Measurements from ENCODE around the gene SSR1.

SSR1 gene

DNA sequence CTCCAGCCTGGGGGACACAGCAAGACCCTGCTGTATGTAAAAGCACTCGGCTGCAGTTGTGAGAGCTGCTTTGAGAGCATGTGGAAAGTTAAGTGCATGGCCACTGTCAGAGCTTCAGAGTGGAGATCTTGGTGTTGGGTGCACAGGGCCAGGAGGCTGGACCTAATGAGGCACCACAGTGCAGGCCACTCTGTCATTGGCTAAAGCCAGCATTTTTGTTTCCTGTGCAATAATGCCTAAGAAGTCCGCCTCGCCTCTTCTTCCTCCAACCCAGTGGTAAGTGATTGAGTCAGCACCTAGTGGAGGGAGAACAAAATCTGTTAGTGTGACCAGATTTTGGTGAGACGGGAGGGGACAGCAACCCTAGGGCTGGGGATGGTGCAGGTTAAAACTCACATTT lies 60.6 kb downstream of the SSR1 start:
- Histone ChIP-seq H3K4me2 (peak overlapping the region in 6 of 11 experiments; percentile 25 to 98 (median 84); a peak in 10 of 22 replicates), H3K9ac (peak overlapping the region in 2 of 11 experiments; percentile 45 to 71; a peak in 2 of 22 replicates), H3K27ac (peak overlapping the region in 6 of 11 experiments; percentile 6 to 93 (median 50); a peak in 7 of 22 replicates), H4K20me1 (peaks cover 0 to 27% (median 6%) of the 10 kb centered on the region in 11 experiments; a peak in 8 of 22 replicates), H3K4me3 (no peak overlapping the region), H3K4me1 (peaks cover 56 to 98% (median 88%) of the 10 kb centered on the region in 10 experiments), H3K9me3 (replicated peaks in 1 of 11) (peaks cover 11 to 19% (median 16%) of the 10 kb centered on the region in 11 experiments; a peak in 21 of 22 replicates), H3K36me3 (peaks cover 37 to 53% (median 49%) of the 10 kb centered on the region in 11 experiments), H3K27me3 (no peaks in the 10 kb centered on the region)
- TF ChIP-seq Cebpa-rat (IDR thresholded peaks at IDR 0.05): no peak

DNA sequence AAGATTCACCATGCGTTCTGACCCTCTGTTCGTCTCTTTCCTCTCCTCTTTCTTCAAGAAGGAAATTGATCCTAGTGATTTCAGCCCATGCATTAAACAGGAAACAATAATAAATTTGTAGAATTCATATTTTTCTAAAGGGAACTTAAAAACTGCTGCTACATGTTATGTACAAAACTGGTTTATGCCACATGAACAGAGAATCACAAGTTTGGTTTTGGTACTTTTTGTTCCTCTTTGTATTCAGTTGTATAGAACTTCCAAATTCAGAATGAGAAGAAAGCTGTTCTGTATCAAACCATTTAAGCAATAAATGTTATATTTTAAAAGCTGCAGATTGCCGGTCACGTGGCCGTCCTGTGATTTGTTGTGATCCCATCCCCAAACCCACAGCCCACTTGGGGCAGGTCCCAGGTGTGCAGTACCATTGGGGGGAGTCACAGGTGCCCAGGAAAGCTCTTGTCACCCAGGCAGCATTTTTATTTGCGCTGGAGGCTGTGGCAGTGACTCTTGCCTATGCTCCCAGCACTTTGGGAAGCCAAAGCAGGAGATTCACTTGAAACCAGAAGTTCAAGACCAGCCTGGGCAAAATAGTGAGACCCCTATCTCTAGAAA lies 61.2 kb downstream of the SSR1 start:
- TF ChIP-seq Cebpa-rat (IDR thresholded peaks at IDR 0.05): no peak
- H3K27me3 ChIP-seq: no peaks in the 10 kb centered on the region
- peak overlapping the region in 2 of 11 experiments; percentile 45 to 71; a peak in 4 of 22 replicates for H3K9ac ChIP-seq
- no peak overlapping the region for H3K4me3 ChIP-seq
- peaks cover 56 to 91% (median 82%) of the 10 kb centered on the region in 10 experiments for H3K4me1 ChIP-seq
- peak overlapping the region in 8 of 11 experiments; percentile 25 to 98 (median 74); a peak in 12 of 22 replicates for H3K4me2 ChIP-seq
- H3K27ac ChIP-seq: peak overlapping the region in 6 of 11 experiments; percentile 15 to 93 (median 50); a peak in 6 of 22 replicates
- H3K36me3 ChIP-seq: peaks cover 44 to 59% (median 55%) of the 10 kb centered on the region in 11 experiments
- H3K9me3 ChIP-seq (replicated peaks in 1 of 11): peaks cover 9 to 13% (median 11%) of the 10 kb centered on the region in 11 experiments; a peak in 21 of 22 replicates
- H4K20me1 ChIP-seq: peaks cover 0 to 34% (median 7%) of the 10 kb centered on the region in 11 experiments; a peak in 8 of 22 replicates

DNA sequence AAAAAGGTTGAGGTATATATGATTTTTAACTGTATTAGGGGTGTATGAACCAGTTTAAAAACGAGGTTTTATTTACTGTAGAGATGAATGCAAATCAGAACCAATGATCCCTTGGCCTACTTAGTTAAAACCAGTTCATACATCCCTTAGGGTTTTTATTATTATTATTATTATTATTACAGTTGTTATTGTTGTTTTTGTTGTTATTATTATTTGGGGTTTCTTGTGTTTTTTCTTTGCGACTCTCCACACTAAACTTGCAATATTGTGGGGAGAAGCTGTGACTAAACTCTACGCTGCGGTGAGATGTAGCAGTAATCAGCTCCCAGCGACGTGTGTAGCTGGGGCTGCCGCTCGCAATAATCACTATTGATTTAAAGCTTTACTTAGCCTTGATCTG lies 62.2 kb downstream of the SSR1 start:
- no peaks in the 10 kb centered on the region for H3K27me3 ChIP-seq
- H3K9me3 ChIP-seq (replicated peaks in 1 of 11): peaks cover 0 to 3% (median 2%) of the 10 kb centered on the region in 11 experiments; a peak in 17 of 22 replicates
- H4K20me1 ChIP-seq: peaks cover 0 to 43% (median 10%) of the 10 kb centered on the region in 11 experiments; a peak in 9 of 22 replicates
- peak overlapping the region in 2 of 11 experiments; percentile 20 to 45; a peak in 2 of 22 replicates for H3K9ac ChIP-seq
- H3K36me3 ChIP-seq: peaks cover 53 to 69% (median 64%) of the 10 kb centered on the region in 11 experiments
- H3K27ac ChIP-seq: peak overlapping the region in 2 of 11 experiments; percentile 26 to 67; a peak in 2 of 22 replicates
- peaks cover 53 to 82% (median 73%) of the 10 kb centered on the region in 10 experiments for H3K4me1 ChIP-seq
- TF ChIP-seq Cebpa-rat (IDR thresholded peaks at IDR 0.05): no peak
- no peak overlapping the region for H3K4me3 ChIP-seq
- peak overlapping the region in 3 of 11 experiments; percentile 82 to 98 (median 85); a peak in 6 of 22 replicates for H3K4me2 ChIP-seq

DNA sequence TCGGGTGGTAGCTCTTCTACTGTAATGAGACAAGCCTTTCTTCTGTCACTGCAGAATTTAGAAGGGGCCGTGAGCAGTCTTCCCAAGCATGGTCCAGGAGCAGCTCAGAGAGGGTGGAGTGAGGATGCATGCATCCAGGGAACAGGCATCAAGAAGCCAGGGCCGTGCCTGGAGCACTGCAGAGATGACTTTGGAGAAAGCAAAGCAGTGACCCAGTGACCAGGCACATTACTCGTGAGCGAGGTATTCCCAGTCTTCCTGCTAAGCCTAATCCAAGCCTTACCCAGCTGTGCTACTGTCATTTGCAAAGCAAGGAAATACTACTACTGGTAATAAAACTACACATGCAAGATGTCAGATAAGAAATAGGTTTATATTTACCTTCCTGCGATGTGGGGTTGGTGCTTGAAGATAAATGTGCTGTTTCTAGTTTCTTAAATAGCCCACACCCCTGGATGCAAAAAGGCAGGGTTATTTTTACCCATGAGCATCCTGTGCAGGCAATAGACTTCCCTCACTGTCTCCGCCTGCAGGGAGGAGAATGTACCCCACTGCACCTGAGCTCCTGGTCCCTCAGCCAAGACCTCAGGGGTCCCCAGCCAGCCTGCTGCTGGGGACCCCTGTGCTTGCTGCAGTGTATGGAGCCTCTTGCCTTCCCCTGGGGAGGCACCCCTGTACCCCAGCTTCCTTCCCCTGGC lies 62.9 kb downstream of the SSR1 start:
- no peak for TF ChIP-seq Cebpa-rat (IDR thresholded peaks at IDR 0.05)
- H3K36me3 ChIP-seq: peaks cover 58 to 76% (median 71%) of the 10 kb centered on the region in 11 experiments
- no peak overlapping the region for H3K4me3 ChIP-seq
- H3K9me3 ChIP-seq (replicated peaks in 1 of 11): no peaks in the 10 kb centered on the region
- peak overlapping the region in 3 of 11 experiments; percentile 7 to 21 (median 16); a peak in 1 of 22 replicates for H3K9ac ChIP-seq
- H3K4me1 ChIP-seq: peaks cover 46 to 75% (median 66%) of the 10 kb centered on the region in 10 experiments
- H3K27me3 ChIP-seq: no peaks in the 10 kb centered on the region
- H3K27ac ChIP-seq: no peak overlapping the region
- H3K4me2 ChIP-seq: peak overlapping the region in 10 of 11 experiments; percentile 13 to 85 (median 35); a peak in 18 of 22 replicates
- H4K20me1 ChIP-seq: peaks cover 0 to 48% (median 10%) of the 10 kb centered on the region in 11 experiments; a peak in 9 of 22 replicates

DNA sequence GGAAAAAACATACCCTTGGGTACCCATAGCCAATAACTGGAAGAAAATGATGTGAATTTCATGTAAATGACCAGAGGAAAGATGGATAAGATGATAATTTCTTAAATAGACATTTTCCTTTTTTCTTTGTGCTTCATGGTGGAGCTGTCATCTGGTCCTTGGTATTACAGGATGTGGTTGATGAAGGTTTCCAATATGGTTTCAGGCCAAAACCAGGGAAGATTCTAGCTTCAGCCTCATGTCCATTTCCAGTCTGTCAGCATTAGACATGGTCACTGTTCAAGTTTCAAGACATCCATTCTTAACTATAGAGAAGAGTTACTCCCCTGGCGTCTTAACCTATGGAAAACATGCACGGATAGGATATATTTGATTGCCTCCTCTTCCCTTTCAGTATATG lies 63.6 kb downstream of the SSR1 start:
- TF ChIP-seq Cebpa-rat (IDR thresholded peaks at IDR 0.05): no peak
- H3K4me1 ChIP-seq: peaks cover 39 to 72% (median 59%) of the 10 kb centered on the region in 10 experiments
- no peaks in the 10 kb centered on the region for H3K27me3 ChIP-seq
- H3K9ac ChIP-seq: no peak overlapping the region; a peak in 1 of 22 replicates
- no peak overlapping the region for H3K4me3 ChIP-seq
- peaks cover 0 to 52% (median 10%) of the 10 kb centered on the region in 11 experiments; a peak in 10 of 22 replicates for H4K20me1 ChIP-seq
- peaks cover 63 to 83% (median 77%) of the 10 kb centered on the region in 11 experiments for H3K36me3 ChIP-seq
- peak overlapping the region in 3 of 11 experiments; percentile 4 to 82 (median 6); a peak in 5 of 22 replicates for H3K4me2 ChIP-seq
- no peak overlapping the region for H3K27ac ChIP-seq
- no peaks in the 10 kb centered on the region for H3K9me3 ChIP-seq (replicated peaks in 1 of 11)

DNA sequence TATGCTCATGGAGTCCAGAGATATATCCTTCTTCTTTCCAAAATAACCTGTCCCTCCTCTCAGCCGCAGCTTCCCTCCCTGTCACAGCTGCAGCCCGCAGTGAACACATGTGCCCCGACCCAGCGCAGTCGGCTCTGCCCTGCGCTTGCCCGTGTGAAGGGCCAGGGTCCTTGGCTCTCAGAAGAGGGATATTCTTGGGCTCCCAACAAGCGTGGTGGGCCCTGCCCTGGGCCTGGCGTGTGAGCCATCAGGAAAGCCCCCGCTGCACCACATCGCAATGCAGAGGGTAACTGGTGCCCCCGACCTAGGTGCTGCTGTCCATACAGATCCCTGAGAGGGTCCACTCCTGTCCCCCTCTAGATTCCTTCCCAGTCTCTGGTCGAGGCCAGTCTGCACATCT lies 65.2 kb downstream of the SSR1 start:
- Histone ChIP-seq H3K9me3 (replicated peaks in 1 of 11) (no peaks in the 10 kb centered on the region), H3K27ac (peak overlapping the region in 1 of 11 experiments; percentile 13; a peak in 1 of 22 replicates), H3K36me3 (peaks cover 68 to 89% (median 82%) of the 10 kb centered on the region in 11 experiments), H3K4me2 (no peak overlapping the region), H3K4me3 (no peak overlapping the region), H4K20me1 (peaks cover 0 to 58% (median 16%) of the 10 kb centered on the region in 11 experiments; a peak in 12 of 22 replicates), H3K27me3 (no peaks in the 10 kb centered on the region), H3K9ac (no peak overlapping the region), H3K4me1 (peaks cover 33 to 72% (median 56%) of the 10 kb centered on the region in 10 experiments)
- TF ChIP-seq Cebpa-rat (IDR thresholded peaks at IDR 0.05): no peak

DNA sequence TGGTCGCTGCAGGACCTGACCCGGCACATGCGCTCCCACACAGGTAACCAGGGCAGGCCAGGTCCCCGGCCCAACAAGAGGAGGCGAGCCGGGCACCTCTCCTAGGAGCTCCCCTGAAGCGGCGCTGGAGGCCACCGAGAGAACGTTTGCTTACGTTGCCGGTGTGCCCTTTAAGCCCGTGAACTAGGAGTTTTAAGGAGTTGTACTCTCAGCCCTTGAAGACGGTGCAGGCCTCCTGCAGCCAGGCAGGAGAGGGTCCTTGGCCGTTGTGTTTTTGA lies 65.9 kb downstream of the SSR1 start:
- peaks cover 68 to 83% (median 78%) of the 10 kb centered on the region in 11 experiments for H3K36me3 ChIP-seq
- no peaks in the 10 kb centered on the region for H3K9me3 ChIP-seq (replicated peaks in 1 of 11)
- no peaks in the 10 kb centered on the region for H3K27me3 ChIP-seq
- no peak overlapping the region for H3K27ac ChIP-seq
- no peak overlapping the region for H3K9ac ChIP-seq
- no peak overlapping the region for H3K4me2 ChIP-seq
- H4K20me1 ChIP-seq: peaks cover 0 to 61% (median 18%) of the 10 kb centered on the region in 11 experiments; a peak in 13 of 22 replicates
- H3K4me3 ChIP-seq: no peak overlapping the region
- peaks cover 36 to 72% (median 56%) of the 10 kb centered on the region in 10 experiments for H3K4me1 ChIP-seq
- TF ChIP-seq Cebpa-rat (IDR thresholded peaks at IDR 0.05): no peak

DNA sequence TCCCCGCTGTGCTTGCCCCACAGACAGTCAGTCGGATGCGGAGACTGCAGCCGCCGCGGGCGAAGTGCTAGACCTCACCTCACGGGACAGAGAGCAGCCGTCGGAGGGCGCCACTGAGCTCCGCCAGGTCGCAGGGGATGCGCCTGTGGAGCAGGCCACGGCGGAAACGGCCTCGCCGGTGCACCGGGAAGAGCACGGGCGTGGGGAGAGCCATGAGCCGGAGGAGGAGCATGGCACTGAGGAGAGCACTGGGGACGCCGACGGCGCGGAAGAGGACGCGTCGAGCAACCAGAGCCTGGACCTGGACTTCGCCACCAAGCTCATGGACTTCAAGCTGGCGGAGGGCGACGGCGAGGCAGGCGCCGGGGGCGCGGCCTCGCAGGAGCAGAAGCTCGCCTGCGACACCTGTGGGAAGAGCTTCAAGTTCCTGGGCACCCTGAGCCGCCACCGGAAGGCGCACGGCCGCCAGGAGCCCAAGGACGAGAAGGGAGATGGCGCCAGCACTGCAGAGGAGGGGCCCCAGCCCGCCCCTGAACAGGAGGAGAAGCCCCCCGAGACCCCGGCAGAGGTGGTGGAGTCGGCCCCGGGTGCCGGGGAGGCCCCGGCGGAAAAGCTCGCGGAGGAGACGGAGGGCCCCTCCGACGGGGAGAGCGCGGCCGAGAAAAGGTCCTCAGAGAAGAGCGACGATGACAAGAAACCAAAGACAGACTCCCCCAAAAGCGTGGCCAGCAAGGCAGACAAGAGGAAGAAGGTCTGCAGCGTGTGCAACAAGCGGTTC lies 66.4 kb downstream of the SSR1 start:
- Histone ChIP-seq H3K4me2 (no peak overlapping the region), H3K4me1 (peaks cover 37 to 72% (median 56%) of the 10 kb centered on the region in 10 experiments), H3K27me3 (no peaks in the 10 kb centered on the region), H3K9me3 (replicated peaks in 1 of 11) (no peaks in the 10 kb centered on the region), H3K4me3 (no peak overlapping the region), H3K9ac (no peak overlapping the region), H3K27ac (no peak overlapping the region), H3K36me3 (peaks cover 69 to 82% (median 77%) of the 10 kb centered on the region in 11 experiments), H4K20me1 (peaks cover 0 to 66% (median 18%) of the 10 kb centered on the region in 11 experiments; a peak in 14 of 22 replicates)
- no peak for TF ChIP-seq Cebpa-rat (IDR thresholded peaks at IDR 0.05)

Measured in BLaER1 treated with 17β-estradiol and CSF1 and Interleukin-3, amounts not matched to agents 10 nM and 100 nM (cell line).